VCaP (cell line): ENCODE measurements around the gene LIPT1.

ENCODE experiments used
- H3K27ac ChIP-seq: fragments of 450-650 bp; 2 replicates; pipeline ENCODE4 v1.5.1; 2017
- CTCF ChIP-seq: fragments of 450-650 bp; conservative IDR thresholded peaks from 2 replicates; pipeline ENCODE4 v1.5.1; 2017; ENCODE audit warnings: mild to moderate bottlenecking, moderate library complexity

Gene LIPT1

DNA sequence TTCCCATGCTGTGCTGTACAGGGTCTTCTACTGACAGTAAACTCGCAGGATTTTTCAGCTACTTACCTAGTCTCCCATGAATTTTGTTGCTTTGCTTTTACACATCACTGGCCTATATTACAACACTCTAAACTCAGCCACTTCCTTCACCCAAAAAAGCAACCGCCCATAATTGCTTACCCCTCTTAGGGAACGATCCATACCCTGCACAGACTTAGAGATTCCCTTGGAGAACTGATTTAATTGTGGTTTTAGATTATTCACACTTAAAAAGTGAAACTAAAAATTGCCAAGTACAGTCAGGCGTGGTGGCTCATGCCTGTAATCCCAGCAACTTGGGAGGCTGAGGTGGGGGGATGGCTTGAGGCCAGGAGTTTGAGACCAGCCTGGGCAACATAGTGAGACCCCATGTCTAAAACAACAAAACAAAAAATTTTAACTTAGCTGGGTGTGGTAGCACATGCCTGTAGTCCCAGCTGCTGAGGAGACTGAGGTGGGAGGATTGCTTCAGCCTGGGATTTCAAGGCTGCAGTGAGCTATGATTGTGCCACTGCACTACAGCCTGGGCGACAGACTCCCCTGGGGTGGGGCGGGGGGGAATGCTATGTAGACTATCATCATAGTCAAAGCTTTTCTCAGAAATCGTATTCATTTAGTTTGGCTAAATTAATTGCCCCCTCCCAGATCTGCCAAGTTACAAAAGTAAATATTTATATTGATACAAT, 45.5 kb downstream of the LIPT1 start:
- no peak for TF ChIP-seq CTCF
- no peak overlapping the region for H3K27ac ChIP-seq

DNA sequence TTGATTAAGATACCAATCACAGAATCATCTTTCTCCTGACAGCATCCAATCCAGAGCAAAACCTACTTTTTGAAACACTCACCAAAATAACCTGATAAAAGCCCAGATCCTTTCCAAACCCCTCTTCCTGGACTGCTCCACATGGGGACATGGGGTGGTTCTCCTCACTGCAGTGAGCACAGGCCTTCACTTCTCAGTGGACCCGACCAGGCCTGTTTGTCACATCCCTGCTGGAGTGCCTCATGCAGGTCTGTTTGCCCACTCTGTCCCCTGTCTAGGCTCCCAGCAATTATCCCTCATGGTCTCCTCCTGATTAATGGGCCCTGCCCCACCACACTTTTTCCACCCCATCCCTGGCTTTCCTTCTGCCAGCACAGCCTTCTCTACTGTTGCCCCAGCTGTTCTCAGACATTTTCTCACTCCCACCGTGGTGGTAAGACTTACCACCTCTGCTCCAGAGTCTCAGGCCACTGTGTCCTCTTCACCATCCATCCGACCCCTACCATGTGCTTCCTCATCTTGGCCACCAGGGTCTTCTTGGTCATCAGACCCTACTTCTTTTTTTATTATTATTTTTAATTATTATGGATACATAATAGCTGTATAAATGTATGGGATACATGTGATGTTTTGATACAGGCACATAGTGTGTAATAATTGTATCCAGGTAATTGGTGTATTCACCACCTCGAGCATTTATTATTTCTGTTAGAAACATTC, 47.4 kb downstream of the LIPT1 start:
- TF ChIP-seq CTCF: no peak
- H3K27ac ChIP-seq: no peak overlapping the region

- H3K27ac ChIP-seq: no peak overlapping the region
- TF ChIP-seq CTCF: no peak
Observed at GRCh38 chr2:99205491-99205890, 50.7 kb downstream of the LIPT1 start.
